ENCODE results near the gene ADM2. TPM values are rescaled to one million over a fixed set of nuclear protein-coding genes. Genes with fewer than 3 reads are reported as not detected.

Gene ADM2
- total RNA-seq, 1 experiment from 2014 or later: 10.9 TPM

- no peak for TF ChIP-seq SMAD3 (CRISPR knock-in tag; IDR thresholded peaks at IDR 0.05; ENCODE audit: borderline replicate concordance)
These were observed 4.1 kb downstream of the ADM2 start (continued) for GRCh38 chr22:50485221-50486131.

GRCh38 chr22:50486561-50487289 is 5.4 kb downstream of the ADM2 start, which contains the start of gene MIOX:
MIOX (plus strand) TSS chr22:50486859; CDS start chr22:50486898, 39 bp downstream.
- ATAC-seq: no peak
- ChIA-PET POLR2A (no interaction called here), CTCF (interaction anchor here (0.6 to 1.3 kb wide), 3 partner anchors 39 to 246 kb away, joined by 3 to 4 read pairs (median 4); partner anchors contain the start of gene SCO2)
- no peaks in the 10 kb centered on the region for H3K36me3 Mint-ChIP-seq
- TF ChIP-seq FOXP1 (CRISPR knock-in tag; IDR thresholded peaks at IDR 0.05; ENCODE audit: borderline replicate concordance) (no peak), KAT7 (CRISPR knock-in tag; IDR thresholded peaks at IDR 0.05; ENCODE audit: borderline replicate concordance) (no peak), NFYB (CRISPR knock-in tag; conservative IDR thresholded peaks at IDR 0.05; ENCODE audit: low read depth) (no peak), RORB (CRISPR knock-in tag; IDR thresholded peaks at IDR 0.05) (no peak), TEAD1 (CRISPR knock-in tag; IDR thresholded peaks at IDR 0.05) (no peak), MYBL2 (CRISPR knock-in tag; IDR thresholded peaks at IDR 0.05) (no peak), SP1 (CRISPR knock-in tag; conservative IDR thresholded peaks at IDR 0.05) (no peak), JAZF1 (CRISPR knock-in tag; IDR thresholded peaks at IDR 0.05) (no peak)
- TF ChIP-seq, protein P1, sequence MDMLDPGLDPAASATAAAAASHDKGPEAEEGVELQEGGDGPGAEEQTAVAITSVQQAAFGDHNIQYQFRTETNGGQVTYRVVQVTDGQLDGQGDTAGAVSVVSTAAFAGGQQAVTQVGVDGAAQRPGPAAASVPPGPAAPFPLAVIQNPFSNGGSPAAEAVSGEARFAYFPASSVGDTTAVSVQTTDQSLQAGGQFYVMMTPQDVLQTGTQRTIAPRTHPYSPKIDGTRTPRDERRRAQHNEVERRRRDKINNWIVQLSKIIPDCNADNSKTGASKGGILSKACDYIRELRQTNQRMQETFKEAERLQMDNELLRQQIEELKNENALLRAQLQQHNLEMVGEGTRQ (CRISPR knock-in tag; IDR thresholded peaks at IDR 0.05): no peak
- TF ChIP-seq, protein P2, sequence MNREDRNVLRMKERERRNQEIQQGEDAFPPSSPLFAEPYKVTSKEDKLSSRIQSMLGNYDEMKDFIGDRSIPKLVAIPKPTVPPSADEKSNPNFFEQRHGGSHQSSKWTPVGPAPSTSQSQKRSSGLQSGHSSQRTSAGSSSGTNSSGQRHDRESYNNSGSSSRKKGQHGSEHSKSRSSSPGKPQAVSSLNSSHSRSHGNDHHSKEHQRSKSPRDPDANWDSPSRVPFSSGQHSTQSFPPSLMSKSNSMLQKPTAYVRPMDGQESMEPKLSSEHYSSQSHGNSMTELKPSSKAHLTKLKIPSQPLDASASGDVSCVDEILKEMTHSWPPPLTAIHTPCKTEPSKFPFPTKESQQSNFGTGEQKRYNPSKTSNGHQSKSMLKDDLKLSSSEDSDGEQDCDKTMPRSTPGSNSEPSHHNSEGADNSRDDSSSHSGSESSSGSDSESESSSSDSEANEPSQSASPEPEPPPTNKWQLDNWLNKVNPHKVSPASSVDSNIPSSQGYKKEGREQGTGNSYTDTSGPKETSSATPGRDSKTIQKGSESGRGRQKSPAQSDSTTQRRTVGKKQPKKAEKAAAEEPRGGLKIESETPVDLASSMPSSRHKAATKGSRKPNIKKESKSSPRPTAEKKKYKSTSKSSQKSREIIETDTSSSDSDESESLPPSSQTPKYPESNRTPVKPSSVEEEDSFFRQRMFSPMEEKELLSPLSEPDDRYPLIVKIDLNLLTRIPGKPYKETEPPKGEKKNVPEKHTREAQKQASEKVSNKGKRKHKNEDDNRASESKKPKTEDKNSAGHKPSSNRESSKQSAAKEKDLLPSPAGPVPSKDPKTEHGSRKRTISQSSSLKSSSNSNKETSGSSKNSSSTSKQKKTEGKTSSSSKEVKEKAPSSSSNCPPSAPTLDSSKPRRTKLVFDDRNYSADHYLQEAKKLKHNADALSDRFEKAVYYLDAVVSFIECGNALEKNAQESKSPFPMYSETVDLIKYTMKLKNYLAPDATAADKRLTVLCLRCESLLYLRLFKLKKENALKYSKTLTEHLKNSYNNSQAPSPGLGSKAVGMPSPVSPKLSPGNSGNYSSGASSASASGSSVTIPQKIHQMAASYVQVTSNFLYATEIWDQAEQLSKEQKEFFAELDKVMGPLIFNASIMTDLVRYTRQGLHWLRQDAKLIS (CRISPR knock-in tag; IDR thresholded peaks at IDR 0.05; ENCODE audit: borderline replicate concordance): no peak
- no peak within 1 kb of the TSS for H3K27ac Mint-ChIP-seq
- H3K27me3 Mint-ChIP-seq (ENCODE audit: low read depth): no peaks in the 10 kb centered on the region
- no peaks in the 10 kb centered on the region for H3K9me3 Mint-ChIP-seq
- no peak within 1 kb of the TSS for H3K4me3 Mint-ChIP-seq
- no peak for DNase-seq (ENCODE audit: low spot score)
- H3K4me1 Mint-ChIP-seq: no peaks in the 10 kb centered on the region

GRCh38 chr22:50487290-50488005 is 6.1 kb downstream of the ADM2 start:
- CTCF ChIA-PET: interaction anchor here (1.0 to 1.3 kb wide), 2 partner anchors 38 to 247 kb away, joined by 3 to 4 read pairs; partner anchors contain the start of gene SCO2
- Mint-ChIP-seq H3K9me3 (no peaks in the 10 kb centered on the region), H3K27ac (no peak overlapping the region), H3K4me3 (no peak overlapping the region), H3K27me3 (ENCODE audit: low read depth) (no peaks in the 10 kb centered on the region), H3K36me3 (no peaks in the 10 kb centered on the region), H3K4me1 (no peaks in the 10 kb centered on the region)
- ATAC-seq (no peak), DNase-seq (ENCODE audit: low spot score) (no peak)
- POLR2A ChIA-PET: no interaction called here
- TF ChIP-seq PRRX2 (CRISPR knock-in tag; IDR thresholded peaks at IDR 0.05) (no peak), STAT6 (CRISPR knock-in tag; conservative IDR thresholded peaks at IDR 0.05; ENCODE audit: low read depth) (no peak), GABPB1 (CRISPR knock-in tag; IDR thresholded peaks at IDR 0.05) (no peak), NFATC4 (CRISPR knock-in tag; IDR thresholded peaks at IDR 0.05) (no peak), GTF2I (CRISPR knock-in tag; conservative IDR thresholded peaks at IDR 0.05) (no peak), ZNF423 (CRISPR knock-in tag; IDR thresholded peaks at IDR 0.05) (no peak), SMAD3 (CRISPR knock-in tag; IDR thresholded peaks at IDR 0.05; ENCODE audit: borderline replicate concordance) (no peak), TEAD4 (CRISPR knock-in tag; IDR thresholded peaks at IDR 0.05) (no peak), MYBL2 (CRISPR knock-in tag; IDR thresholded peaks at IDR 0.05) (no peak), KAT7 (CRISPR knock-in tag; IDR thresholded peaks at IDR 0.05; ENCODE audit: borderline replicate concordance) (no peak), ZNF512 (CRISPR knock-in tag; IDR thresholded peaks at IDR 0.05; ENCODE audit: borderline replicate concordance) (no peak), JAZF1 (CRISPR knock-in tag; IDR thresholded peaks at IDR 0.05) (no peak), RORB (CRISPR knock-in tag; IDR thresholded peaks at IDR 0.05) (no peak)
- TF ChIP-seq, protein P3, sequence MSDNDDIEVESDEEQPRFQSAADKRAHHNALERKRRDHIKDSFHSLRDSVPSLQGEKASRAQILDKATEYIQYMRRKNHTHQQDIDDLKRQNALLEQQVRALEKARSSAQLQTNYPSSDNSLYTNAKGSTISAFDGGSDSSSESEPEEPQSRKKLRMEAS (CRISPR knock-in tag; IDR thresholded peaks at IDR 0.05): no peak
